HCT116 (cell line): ENCODE measurements around the gene CKS2. TPM values are rescaled to one million over a fixed set of nuclear protein-coding genes. Genes with fewer than 3 reads are reported as not detected.
"Not testable (repeated sequence)": the region's sequence is repeated elsewhere in the genome, so short reads cannot be mapped to it uniquely, and the experiment has no call there.

Experiments used
- ATAC-seq: fragments of 200-7000 bp; cut with Tn5 transposase; 2 replicates; pipeline ENCODE4 v1.9.1; 2020; ENCODE audit warnings: mild to moderate bottlenecking, moderate library complexity
- BruUV-seq: library from RNA; stranded (reverse); fragments of 400-500 nt; replicated peaks from 2 replicates; lab custom pipeline; 2021; lab: Mats Ljungman, UMichigan
- CTCF ChIA-PET: fragments of 300-600 bp; sonication (Branson Sonifier 250); formaldehyde crosslinking; loops from one replicate; lab custom pipeline; 2021; ENCODE audit warnings: antibody characterized with exemption; lab: Charles Lee
- POLR2A ChIA-PET: fragments of 300-600, 350-600 bp; sonication (Branson Sonifier 250); formaldehyde crosslinking; loops from one replicate; lab custom pipeline; 2021; ENCODE audit warnings: antibody characterized with exemption; lab: Charles Lee
- RAD21 ChIA-PET, 2 experiments: fragments of 300-600 bp; sonication (Branson Sonifier 250); formaldehyde crosslinking; loops; one replicate each; lab custom pipeline; 2023; ENCODE audit warnings: low total read pairs in 2 of 2; ENCODE audit not compliant: uncharacterized antibody in 2 of 2, unreplicated experiment in 2 of 2, low non-redundant PET in 1 of 2; lab: Charles Lee
- DNase-seq: peaks from one replicate; pipeline ENCODE4 v3.0.0-alpha.2; 2010; ENCODE audit warnings: low read depth, low spot score
- H2AFZ ChIP-seq: fragments of 200-600 bp; shearing (Covaris generic), sonication (generic); 2 replicates; pipeline ENCODE4 v1.6.1; 2017; ENCODE audit warnings: low read depth, mixed run types, mixed read lengths, antibody characterized with exemption, low read length; ENCODE audit not compliant: poor library complexity, severe bottlenecking
- H3K27ac ChIP-seq: 2 replicates; pipeline ENCODE4 v1.5.1; 2012; ENCODE audit warnings: low read depth, low read length
- H3K27me3 ChIP-seq: fragments of 200-600 bp; sonication (generic); 2 replicates; pipeline ENCODE4 v1.6.1; 2016; ENCODE audit warnings: mixed run types, low read length, mixed read lengths; ENCODE audit not compliant: insufficient read depth
- H3K36me3 ChIP-seq, 2 experiments: fragments of 200-500 bp in 1 of 2; fragments of 200-600 bp in 1 of 2; sonication (Bioruptor generic) in 1 of 2; sonication (generic) in 1 of 2; 2 replicates each; pipeline versions ENCODE4 v1.5.1 to v1.6.1; 2014 to 2016; ENCODE audit warnings: low read length in 2 of 2, inconsistent platforms in 1 of 2, mixed read lengths in 1 of 2, mixed run types in 1 of 2; ENCODE audit not compliant: insufficient read depth in 2 of 2, control insufficient read depth in 1 of 2
- H3K4me1 ChIP-seq, 2 experiments: fragments of 200-600 bp in 1 of 2; sonication (generic) in 1 of 2; 2 replicates each; pipeline versions ENCODE4 v1.5.1 to v1.6.1; 2012 to 2017; ENCODE audit warnings: low read length in 2 of 2, inconsistent platforms in 1 of 2, mild to moderate bottlenecking in 1 of 2, mixed read lengths in 1 of 2, mixed run types in 1 of 2, moderate library complexity in 1 of 2; ENCODE audit not compliant: insufficient read depth in 2 of 2, control insufficient read depth in 1 of 2
- H3K4me2 ChIP-seq: fragments of 200-600 bp; sonication (generic); 2 replicates; pipeline ENCODE4 v1.6.1; 2017; ENCODE audit warnings: mixed run types, low read length, mixed read lengths
- H3K4me3 ChIP-seq, 2 experiments: fragments of 200-600 bp in 1 of 2; sonication (generic) in 1 of 2; replicated peaks in 1 of 2; 2 replicates each; pipeline ENCODE4 v1.5.1; 2011 to 2016; ENCODE audit warnings: low read length in 2 of 2, control low read depth in 1 of 2, low read depth in 1 of 2, mild to moderate bottlenecking in 1 of 2, mixed read lengths in 1 of 2, mixed run types in 1 of 2
- H3K79me2 ChIP-seq: fragments of 200-600 bp; sonication (generic); 2 replicates; pipeline ENCODE4 v1.6.1; 2017; ENCODE audit warnings: mild to moderate bottlenecking, mixed run types, low read length, moderate library complexity, mixed read lengths; ENCODE audit not compliant: insufficient read depth
- H3K9ac ChIP-seq: fragments of 200-600 bp; sonication (generic); 2 replicates; pipeline ENCODE4 v1.6.1; 2016; ENCODE audit warnings: low read length, mixed read lengths
- H3K9me2 ChIP-seq: fragments of 200-600 bp; sonication (generic), shearing (Covaris generic); 2 replicates; pipeline ENCODE4 v1.6.1; 2017; ENCODE audit warnings: mixed run types, mild to moderate bottlenecking, moderate library complexity; ENCODE audit not compliant: insufficient read depth
- H3K9me3 ChIP-seq, 2 experiments: fragments of 200-500 bp in 1 of 2; fragments of 200-600 bp in 1 of 2; sonication (Bioruptor generic) in 1 of 2; sonication (generic) in 1 of 2; 2 replicates each; pipeline ENCODE4 v1.6.1; 2014 to 2017; ENCODE audit warnings: low read length in 2 of 2, mixed read lengths in 2 of 2, inconsistent platforms in 1 of 2, low read depth in 1 of 2, mild to moderate bottlenecking in 1 of 2, mixed run types in 1 of 2, moderate library complexity in 1 of 2; ENCODE audit not compliant: control insufficient read depth in 1 of 2, insufficient read depth in 1 of 2
- H4K20me1 ChIP-seq: fragments of 200-600 bp; sonication (generic), shearing (Covaris generic); 2 replicates; pipeline ENCODE4 v1.6.1; 2017; ENCODE audit warnings: mixed run types, mild to moderate bottlenecking, moderate library complexity; ENCODE audit not compliant: insufficient read depth
- CEBPB ChIP-seq: IDR thresholded peaks from 2 replicates; pipeline ENCODE4 v1.6.1; 2012; ENCODE audit warnings: low read depth
- EZH2 ChIP-seq: fragments of 200-600 bp; sonication (generic); IDR thresholded peaks from 2 replicates; pipeline ENCODE4 v1.6.1; 2017; ENCODE audit warnings: antibody characterized with exemption, mixed run types
- JUND ChIP-seq: IDR thresholded peaks from 2 replicates; pipeline ENCODE4 v1.6.1; 2012
- RAD21 ChIP-seq: IDR thresholded peaks from 2 replicates; pipeline ENCODE4 v1.6.1; 2012; ENCODE audit warnings: low read depth, mild to moderate bottlenecking
- SRF ChIP-seq: IDR thresholded peaks from 2 replicates; pipeline ENCODE4 v1.6.1; 2012; ENCODE audit warnings: low read depth
- YY1 ChIP-seq: IDR thresholded peaks from 2 replicates; pipeline ENCODE4 v1.6.1; 2011; ENCODE audit warnings: low read length, low read depth, moderate library complexity, mild to moderate bottlenecking; ENCODE audit not compliant: insufficient replicate concordance; ENCODE audit errors: extremely low read depth
- ZFX ChIP-seq: fragments of 450-650 bp; IDR thresholded peaks from 2 replicates; pipeline ENCODE4 v1.6.1; 2017
- ZNF274 ChIP-seq: fragments of 200-500 bp; sonication (Bioruptor generic); IDR thresholded peaks from 2 replicates; pipeline ENCODE4 v1.6.1; 2014; ENCODE audit warnings: mild to moderate bottlenecking, low read depth, low read length, inconsistent platforms
- intact Hi-C: fragments of 100-400 bp; cut with micrococcal nuclease; formaldehyde crosslinking; loops from 2 replicates; pipeline ENCODE4 v1.10.0; 2022
- total RNA-seq: library from RNA; stranded (reverse); gene quantifications from one replicate; pipeline ENCODE4 v1.2.1, GENCODE V29; 2021; ENCODE audit not compliant: unreplicated experiment
- TF ChIP-seq, protein P1 (sequence below): IDR thresholded peaks from 2 replicates; pipeline ENCODE4 v1.6.1; 2011; ENCODE audit warnings: mild to moderate bottlenecking, low read length, moderate library complexity; ENCODE audit not compliant: insufficient replicate concordance; ENCODE audit errors: extremely low read depth

The CKS2 gene
- total RNA-seq, 1 experiment from 2014 or later = 242 TPM

DNA sequence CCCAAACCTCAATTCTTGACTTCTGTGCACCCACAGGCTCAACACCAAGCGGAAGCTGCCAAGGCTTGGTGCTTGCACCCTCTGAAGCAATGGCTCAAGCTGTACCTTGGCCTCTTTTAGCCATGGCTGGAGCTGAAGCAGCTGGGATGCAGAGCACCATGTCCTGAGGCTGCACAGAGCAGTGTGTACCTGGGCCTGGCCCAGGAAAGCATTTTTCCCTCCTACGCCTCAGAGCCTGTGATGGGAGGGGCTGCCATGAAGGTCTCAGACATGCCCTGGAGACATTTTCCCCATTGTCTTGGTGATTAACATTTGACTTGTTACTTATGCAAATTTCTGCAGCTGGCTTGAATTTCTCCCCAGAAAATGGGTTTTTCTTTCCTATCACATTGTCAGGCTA is 35.0 kb upstream of the CKS2 start:
- H3K4me3 ChIP-seq, H3K79me2 ChIP-seq, H3K9me2 ChIP-seq, RAD21 ChIA-PET, H2AFZ ChIP-seq, H3K27ac ChIP-seq, H3K4me2 ChIP-seq, H3K27me3 ChIP-seq, CTCF ChIA-PET, H3K9ac ChIP-seq, DNase-seq, POLR2A ChIA-PET, BruUV-seq, H4K20me1 ChIP-seq, ATAC-seq, H3K36me3 ChIP-seq, H3K9me3 ChIP-seq, H3K4me1 ChIP-seq: not testable (repeated sequence)
- intact Hi-C loops = loop anchor here (5.0 to 10.0 kb wide), 4 partner anchors 241 to 1321 kb away; a partner anchor contains a TSS

DNA sequence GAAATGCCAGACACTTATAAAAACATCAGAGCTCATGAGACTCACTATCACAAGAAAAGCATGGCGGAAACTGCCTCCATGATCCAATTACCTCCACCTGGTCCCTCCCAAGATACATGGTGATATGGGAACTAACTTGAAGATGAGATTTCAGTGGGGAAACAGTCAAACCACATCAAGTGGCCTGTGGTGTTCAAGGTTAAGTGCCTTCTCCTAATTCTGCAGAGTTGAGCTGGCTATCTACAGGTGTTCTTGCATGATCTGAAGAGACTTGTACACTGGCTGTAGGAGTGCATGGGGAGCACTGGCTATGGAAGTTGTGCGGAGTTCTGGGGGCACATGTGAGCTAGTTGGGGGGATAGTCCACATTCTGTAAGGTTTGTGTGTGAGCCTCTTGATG is 34.0 kb upstream of the CKS2 start:
- Histone ChIP-seq H4K20me1 (no peaks in the 10 kb centered on the region), H3K4me2 (no peak overlapping the region), H3K9ac (no peak overlapping the region)
- ChIA-PET POLR2A (no interaction called here), CTCF (no interaction called here)
- no TSS peak for BruUV-seq
- TF ChIP-seq EZH2 (no peak), JUND (no peak), CEBPB (no peak), RAD21 (no peak), ZNF274 (no peak), YY1 (no peak), SRF (no peak), ZFX (no peak)
- TF ChIP-seq, protein P1, sequence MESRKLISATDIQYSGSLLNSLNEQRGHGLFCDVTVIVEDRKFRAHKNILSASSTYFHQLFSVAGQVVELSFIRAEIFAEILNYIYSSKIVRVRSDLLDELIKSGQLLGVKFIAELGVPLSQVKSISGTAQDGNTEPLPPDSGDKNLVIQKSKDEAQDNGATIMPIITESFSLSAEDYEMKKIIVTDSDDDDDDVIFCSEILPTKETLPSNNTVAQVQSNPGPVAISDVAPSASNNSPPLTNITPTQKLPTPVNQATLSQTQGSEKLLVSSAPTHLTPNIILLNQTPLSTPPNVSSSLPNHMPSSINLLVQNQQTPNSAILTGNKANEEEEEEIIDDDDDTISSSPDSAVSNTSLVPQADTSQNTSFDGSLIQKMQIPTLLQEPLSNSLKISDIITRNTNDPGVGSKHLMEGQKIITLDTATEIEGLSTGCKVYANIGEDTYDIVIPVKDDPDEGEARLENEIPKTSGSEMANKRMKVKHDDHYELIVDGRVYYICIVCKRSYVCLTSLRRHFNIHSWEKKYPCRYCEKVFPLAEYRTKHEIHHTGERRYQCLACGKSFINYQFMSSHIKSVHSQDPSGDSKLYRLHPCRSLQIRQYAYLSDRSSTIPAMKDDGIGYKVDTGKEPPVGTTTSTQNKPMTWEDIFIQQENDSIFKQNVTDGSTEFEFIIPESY = no peak
- TF ChIP-seq, all 23 proteins: peak for 0
- DNase-seq (no peak), ATAC-seq (no peak)
- H3K27ac ChIP-seq = no peak overlapping the region
- intact Hi-C loops = loop anchor here (5.0 to 10.0 kb wide), 4 partner anchors 242 to 1322 kb away; a partner anchor contains a TSS
- no peaks in the 10 kb centered on the region for H3K36me3 ChIP-seq
- H3K9me2 ChIP-seq = no peaks in the 10 kb centered on the region
- peaks cover 5 to 10% of the 10 kb centered on the region in 2 experiments; a peak in 2 of 4 replicates for H3K9me3 ChIP-seq
- no peaks in the 10 kb centered on the region for H3K79me2 ChIP-seq
- no peaks in the 10 kb centered on the region for H3K4me1 ChIP-seq
- H2AFZ ChIP-seq = no peak overlapping the region
- RAD21 ChIA-PET = no interaction called here
- H3K4me3 ChIP-seq = no peak overlapping the region
- H3K27me3 ChIP-seq = no peaks in the 10 kb centered on the region
